ENCODE results near the gene MATK.

MATK gene

GRCh38 chr19:3746371-3747056 is 39.7 kb downstream of the MATK start:
- no peak for DNase-seq

GRCh38 chr19:3745363-3746045 is 40.7 kb downstream of the MATK start:
- DNase-seq: no peak

- no peak for DNase-seq
Measured at GRCh38 chr19:3743486-3743885, 42.7 kb downstream of the MATK start.

GRCh38 chr19:3740431-3740830 is 45.8 kb downstream of the MATK start:
- no peak for DNase-seq

DNA sequence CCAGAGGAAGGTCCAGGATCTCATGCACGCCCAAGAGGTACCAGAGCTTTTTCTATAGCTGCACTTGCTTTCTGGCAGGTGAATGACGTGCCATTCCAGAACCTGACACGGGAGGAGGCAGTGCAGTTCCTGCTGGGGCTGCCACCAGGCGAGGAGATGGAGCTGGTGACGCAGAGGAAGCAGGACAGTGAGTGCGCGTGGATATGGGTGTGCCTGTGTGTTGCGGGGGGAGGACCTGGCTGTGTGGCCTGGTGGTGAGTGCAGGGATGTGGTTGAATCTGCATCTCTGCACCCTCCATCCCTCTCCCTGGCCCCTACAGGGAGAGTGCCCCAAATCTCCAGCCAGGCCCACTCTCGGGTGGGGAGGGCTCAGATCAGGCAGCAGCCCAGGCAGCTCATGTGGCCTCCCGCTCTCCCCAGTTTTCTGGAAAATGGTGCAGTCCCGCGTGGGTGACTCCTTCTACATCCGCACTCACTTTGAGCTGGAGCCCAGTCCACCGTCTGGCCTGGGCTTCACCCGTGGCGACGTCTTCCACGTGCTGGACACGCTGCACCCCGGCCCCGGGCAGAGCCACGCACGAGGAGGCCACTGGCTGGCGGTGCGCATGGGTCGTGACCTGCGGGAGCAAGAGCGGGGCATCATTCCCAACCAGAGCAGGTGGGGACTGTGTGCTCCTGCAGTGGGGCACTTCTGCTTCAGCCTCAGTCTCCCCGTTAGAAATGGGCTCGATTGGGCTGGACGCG is 47.5 kb downstream of the MATK start:
- no peak for DNase-seq

DNA sequence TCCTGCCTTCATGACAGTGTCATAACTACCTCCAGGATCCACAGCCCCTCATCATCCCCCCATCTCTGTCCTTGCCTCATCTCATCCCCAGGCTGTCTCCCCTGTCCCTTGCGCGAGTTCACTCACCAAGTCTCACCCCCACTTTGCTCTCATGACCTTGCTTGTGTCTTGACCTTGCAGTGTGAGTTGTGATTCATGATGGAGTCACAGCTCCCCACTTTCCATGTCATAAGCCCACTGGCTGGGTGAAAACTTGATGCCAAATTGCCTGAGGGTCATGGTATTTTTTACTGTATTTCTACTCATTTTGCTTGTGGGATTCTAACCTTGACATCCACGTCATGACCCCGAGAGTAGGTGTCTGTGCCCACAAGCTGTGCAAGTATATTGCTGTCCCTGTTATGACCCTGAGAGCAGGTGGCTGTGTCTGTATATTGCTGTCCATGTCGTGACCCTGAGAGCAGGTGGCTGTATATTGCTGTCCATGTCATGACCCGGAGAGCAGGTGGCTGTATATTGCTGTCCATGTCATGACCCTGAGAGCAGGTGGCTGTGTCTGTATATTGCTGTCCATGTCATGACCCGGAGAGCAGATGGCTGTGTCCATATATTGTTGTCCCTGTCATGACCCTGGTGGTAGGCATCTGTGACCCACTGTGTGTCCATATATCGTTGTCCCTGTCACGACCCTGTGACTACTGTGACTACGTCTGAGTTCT is 48.5 kb downstream of the MATK start:
- DNase-seq: no peak

DNA sequence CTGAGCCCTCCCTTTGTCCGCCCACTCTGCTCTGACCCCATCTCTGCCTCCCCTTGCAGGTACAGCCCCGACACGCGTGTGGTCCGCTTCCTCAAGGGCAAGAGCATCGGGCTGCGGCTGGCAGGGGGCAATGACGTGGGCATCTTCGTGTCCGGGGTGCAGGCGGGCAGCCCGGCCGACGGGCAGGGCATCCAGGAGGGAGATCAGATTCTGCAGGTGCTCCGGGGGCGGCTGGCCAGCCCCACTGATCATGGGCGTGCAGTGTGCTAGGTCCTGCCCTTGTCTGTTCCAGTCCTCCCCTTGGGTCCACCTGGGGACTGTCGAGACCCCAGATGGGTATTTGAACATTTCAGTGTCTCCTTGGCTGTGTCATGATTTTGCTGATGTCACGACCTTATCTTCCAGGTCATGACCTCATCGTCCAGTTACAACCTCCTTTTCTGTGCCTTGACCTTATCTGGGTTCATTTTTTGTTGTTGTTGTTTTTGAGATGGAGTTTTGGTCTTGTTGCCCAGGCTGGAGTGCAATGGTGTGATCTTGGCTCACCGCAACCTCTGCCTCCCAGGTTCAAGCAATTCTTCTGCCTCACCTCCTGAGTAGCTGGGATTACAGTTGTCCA is 50.0 kb downstream of the MATK start:
- no peak for DNase-seq

DNA sequence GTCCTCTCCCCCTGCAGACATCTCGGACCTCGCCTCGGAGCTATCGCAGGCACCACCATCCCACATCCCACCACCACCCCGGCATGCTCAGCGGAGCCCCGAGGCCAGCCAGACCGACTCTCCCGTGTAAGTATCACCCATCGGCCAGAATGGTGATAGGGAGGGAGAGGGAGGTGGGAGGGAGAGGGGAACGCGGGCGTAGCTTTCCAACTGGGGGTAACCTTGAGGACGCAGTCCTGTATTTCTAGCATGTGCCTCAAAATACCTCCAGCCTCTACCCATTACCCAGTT is 51.9 kb downstream of the MATK start:
- DNase-seq: no peak

DNA sequence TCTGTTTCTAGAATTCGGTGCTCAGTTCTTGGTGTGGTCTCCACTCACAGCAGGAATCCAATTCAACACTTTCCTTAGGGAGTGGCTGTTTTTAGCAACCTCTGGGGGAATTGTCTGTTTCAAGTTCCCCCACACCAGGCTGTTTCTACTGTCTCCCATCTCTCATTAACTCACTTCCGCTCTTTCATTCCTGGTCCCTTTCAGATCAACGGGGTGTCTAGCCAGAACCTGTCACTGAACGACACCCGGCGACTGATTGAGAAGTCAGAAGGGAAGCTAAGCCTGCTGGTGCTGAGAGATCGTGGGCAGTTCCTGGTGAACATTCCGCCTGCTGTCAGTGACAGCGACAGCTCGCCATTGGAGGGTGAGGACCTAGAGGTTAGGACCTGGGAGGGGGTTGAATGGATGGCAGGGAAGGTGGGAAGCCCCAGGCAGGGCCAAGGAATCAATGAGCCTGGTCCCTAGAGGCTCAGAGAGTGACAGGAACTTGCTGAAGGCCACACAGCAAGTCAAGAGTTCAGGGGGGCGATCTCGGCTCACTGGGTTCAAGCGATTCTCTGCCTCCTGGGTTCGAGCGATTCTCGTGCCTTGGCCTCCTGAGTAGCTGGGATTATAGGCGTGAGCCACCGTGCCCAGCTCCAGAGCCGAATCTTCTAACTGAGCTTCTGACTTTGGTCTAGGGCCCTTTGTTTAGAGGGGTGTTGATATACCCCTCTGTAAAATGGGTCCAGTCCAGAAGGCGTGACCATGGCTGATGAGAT is 52.5 kb downstream of the MATK start:
- no peak for DNase-seq

- DNase-seq: no peak
Measured at GRCh38 chr19:3732108-3732507, 54.1 kb downstream of the MATK start.

DNA sequence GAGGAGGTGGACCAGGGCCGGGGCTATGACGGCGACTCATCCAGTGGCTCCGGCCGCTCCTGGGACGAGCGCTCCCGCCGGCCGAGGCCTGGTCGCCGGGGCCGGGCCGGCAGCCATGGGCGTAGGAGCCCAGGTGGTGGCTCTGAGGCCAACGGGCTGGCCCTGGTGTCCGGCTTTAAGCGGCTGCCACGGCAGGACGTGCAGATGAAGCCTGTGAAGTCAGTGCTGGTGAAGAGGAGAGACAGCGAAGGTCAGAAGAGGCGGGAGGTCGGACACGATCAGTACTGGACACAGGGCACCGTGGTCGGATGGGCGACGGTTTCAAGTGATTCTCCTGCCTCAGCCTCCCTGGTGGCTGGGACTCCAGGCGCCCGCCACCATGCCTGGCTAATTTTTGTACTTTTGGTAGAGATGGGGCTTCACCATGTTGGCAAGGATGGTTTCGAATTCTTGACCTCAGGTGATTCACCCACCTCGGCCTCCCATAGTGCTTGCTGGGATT is 55.7 kb downstream of the MATK start:
- no peak for DNase-seq

Measured in cortex of kidney (tissue), 1 donor.